GM12865 (cell line): Measurements from ENCODE around the gene HOXA1.
"Not testable (repeated sequence)": the region's sequence is repeated elsewhere in the genome, so short reads cannot be mapped to it uniquely, and the experiment has no call there.

Source experiments
- DNase-seq: peaks from one replicate; pipeline ENCODE4 v3.0.0; 2010; ENCODE audit warnings: low read depth
- H3K4me3 ChIP-seq: 2 replicates; pipeline ENCODE4 v1.5.1; 2011; ENCODE audit warnings: mild to moderate bottlenecking, low read depth, low read length, control low read depth
- CTCF ChIP-seq: IDR thresholded peaks from 2 replicates; pipeline ENCODE4 v1.5.1; 2011; ENCODE audit warnings: low read length, control low read depth, low read depth, inconsistent platforms; ENCODE audit not compliant: insufficient read depth; ENCODE audit errors: missing control alignments

Gene HOXA1

GRCh38 chr7:27046854-27047549, 48.8 kb downstream of the HOXA1 start:
- DNase-seq: no peak
- H3K4me3 ChIP-seq: no peak overlapping the region
- no peak for TF ChIP-seq CTCF

GRCh38 chr7:27045972-27046371, 49.8 kb downstream of the HOXA1 start:
- DNase-seq: not testable (repeated sequence)

GRCh38 chr7:27045066-27045465, 50.7 kb downstream of the HOXA1 start:
- not testable (repeated sequence) for DNase-seq, H3K4me3 ChIP-seq

More at GRCh38 chr7:27045972-27046371, 49.8 kb downstream of the HOXA1 start:
- H3K4me3 ChIP-seq: not testable (repeated sequence)
